Measurements from ENCODE around the gene CALR. TPM values are rescaled to one million over a fixed set of nuclear protein-coding genes. Genes with fewer than 3 reads are reported as not detected.
"Not testable (repeated sequence)": the region's sequence is repeated elsewhere in the genome, so short reads cannot be mapped to it uniquely, and the experiment has no call there.

The CALR gene
- total and polyA plus RNA-seq, 9 of the 15 experiments (the other 6 are each of a cell fraction or from before 2014, with no cell fraction given): 126 to 811 (median 642) TPM

DNA sequence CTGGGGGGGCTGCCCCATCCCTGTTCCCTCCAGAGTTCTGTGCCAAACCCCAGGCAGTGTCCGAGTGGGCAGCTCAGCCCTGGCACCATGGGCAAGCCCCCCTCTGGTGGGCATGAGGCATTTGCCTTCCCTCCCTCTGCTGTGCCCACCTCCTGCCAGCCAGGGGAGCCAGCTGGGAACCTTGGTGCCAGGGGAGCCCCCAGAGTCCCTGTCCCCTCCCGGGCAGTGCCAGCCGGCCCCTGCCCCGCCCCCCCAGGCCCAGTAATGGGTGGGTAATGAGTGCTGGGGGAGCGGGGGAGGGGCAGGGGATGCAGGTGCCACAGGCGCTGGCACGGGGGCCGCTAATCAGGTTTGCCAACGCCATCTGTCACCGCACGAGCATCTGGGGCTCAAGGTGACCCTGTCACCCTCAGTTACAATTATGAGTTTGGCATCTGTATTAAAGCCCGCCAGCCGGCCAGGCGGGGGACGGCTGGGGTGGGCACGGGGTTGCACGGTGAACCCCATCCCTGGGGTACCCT is 36.9 kb downstream of the CALR start:
- no peaks in the 10 kb centered on the region for H3K79me2 ChIP-seq (ENCODE audit: control insufficient read depth, insufficient read depth, low read length)
- WGBS (ENCODE audit: insufficient coverage, low coverage, missing lambda C conversion rate): 63% methylated on average over 5 of the region's 17 CpGs
- no peak overlapping the region for H2AFZ ChIP-seq (ENCODE audit: low read depth, low read length)
- H3K9me3 ChIP-seq (replicated peaks; ENCODE audit: control insufficient read depth, insufficient read depth, low read depth, low read length): no peaks in the 10 kb centered on the region
- H3K27me3 ChIP-seq (ENCODE audit: control insufficient read depth in 2 of 2, insufficient read depth in 2 of 2, low read length in 2 of 2): no peaks in the 10 kb centered on the region
- H3K4me1 ChIP-seq (replicated peaks in 1 of 2; ENCODE audit: control insufficient read depth in 2 of 2, insufficient read depth in 2 of 2, low read length in 2 of 2): peaks cover 8 to 45% of the 10 kb centered on the region in 2 experiments; a peak in 4 of 5 replicates
- ChIA-PET POLR2A (interaction anchor here (0.9 to 1.7 kb wide), 2 partner anchors 21 to 105 kb away, joined by 4 to 5 read pairs; no protein-coding TSS in a partner anchor), CTCF (ENCODE audit: low intra/inter-chr PET ratio) (no interaction called here)
- no peak for FAIRE-seq
- no peaks in the 10 kb centered on the region for H3K9me1 ChIP-seq (ENCODE audit: control insufficient read depth, insufficient read depth, low read length)
- peak overlapping the region in 1 of 2 experiments; percentile 90; a peak in 2 of 4 replicates for H3K9ac ChIP-seq (ENCODE audit: insufficient read depth in 1 of 2, low read depth in 2 of 2, low read length in 2 of 2)
- peak in 2 of 4 experiments; percentile 2 to 3 for DNase-seq (ENCODE audit: extremely low read depth in 1 of 4, low spot score in 3 of 4)
- H3K27ac ChIP-seq (ENCODE audit: extremely low read depth, low read depth, low read length): no peak overlapping the region
- 0 out of 2 replicates have a peak, but pooled peaks have one; percentile 20 for TF ChIP-seq RBFOX2 (IDR thresholded peaks at IDR 0.05; ENCODE audit: low read depth, low read length)
- no peak for TF ChIP-seq SRSF7 (optimal IDR thresholded peaks at IDR 0.05; ENCODE audit: low read depth, low read length)
- in situ Hi-C loops (cut with MboI): loop anchor here (5.0 to 10.0 kb wide), 2 partner anchors 117 to 450 kb away; no protein-coding TSS in a partner anchor
- H3K36me3 ChIP-seq (ENCODE audit: control insufficient read depth, insufficient read depth, low read length): no peaks in the 10 kb centered on the region
- no peak overlapping the region for H3K4me2 ChIP-seq (ENCODE audit: insufficient read depth, low read length)
- no TSS peak for BruUV-seq (replicated peaks)
- intact Hi-C loops (cut with micrococcal nuclease): loop anchor here (5.0 kb wide), 1 partner anchor 287 kb away; no protein-coding TSS in a partner anchor
- H3K4me3 ChIP-seq: no peak overlapping the region
- no peaks in the 10 kb centered on the region for H4K20me1 ChIP-seq (replicated peaks; ENCODE audit: control insufficient read depth, insufficient read depth, low read length)
- no peak for ATAC-seq

DNA sequence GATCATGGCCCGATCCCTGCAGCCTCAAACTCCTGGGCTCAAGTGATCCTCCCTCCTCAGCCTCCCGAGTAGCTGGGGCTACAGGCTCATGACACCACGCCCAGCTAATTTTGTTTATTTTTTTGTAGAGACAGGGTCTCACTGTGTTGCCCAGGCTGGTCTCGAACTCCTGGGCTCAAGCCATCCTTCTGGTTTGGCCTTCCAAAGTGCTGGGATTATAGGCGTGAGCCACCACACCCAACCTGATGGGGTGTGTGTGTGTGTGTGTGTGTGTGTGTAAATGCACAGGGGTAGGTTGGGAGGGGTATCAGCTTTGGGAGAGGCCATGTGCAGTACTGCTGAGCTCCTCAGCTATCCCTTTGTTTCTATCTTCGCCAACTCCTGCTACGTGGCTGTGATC is 37.7 kb downstream of the CALR start:
- H3K79me2 ChIP-seq (ENCODE audit: control insufficient read depth, insufficient read depth, low read length); H3K9me1 ChIP-seq (ENCODE audit: control insufficient read depth, insufficient read depth, low read length); FAIRE-seq; H3K36me3 ChIP-seq (ENCODE audit: control insufficient read depth, insufficient read depth, low read length); H3K9ac ChIP-seq (ENCODE audit: insufficient read depth in 1 of 2, low read depth in 2 of 2, low read length in 2 of 2); H3K27me3 ChIP-seq (ENCODE audit: control insufficient read depth in 2 of 2, insufficient read depth in 2 of 2, low read length in 2 of 2); H3K4me2 ChIP-seq (ENCODE audit: insufficient read depth, low read length); H4K20me1 ChIP-seq (replicated peaks; ENCODE audit: control insufficient read depth, insufficient read depth, low read length); H3K4me3 ChIP-seq; H3K27ac ChIP-seq (ENCODE audit: extremely low read depth, low read depth, low read length); BruUV-seq (replicated peaks); H3K9me3 ChIP-seq (replicated peaks; ENCODE audit: control insufficient read depth, insufficient read depth, low read depth, low read length); H2AFZ ChIP-seq (ENCODE audit: low read depth, low read length); ATAC-seq: not testable (repeated sequence)
- in situ Hi-C loops (cut with MboI) (loop anchor here (5.0 to 10.0 kb wide), 2 partner anchors 116 to 449 kb away; no protein-coding TSS in a partner anchor), intact Hi-C loops (cut with micrococcal nuclease) (loop anchor here (5.0 kb wide), 1 partner anchor 286 kb away; no protein-coding TSS in a partner anchor)
- POLR2A ChIA-PET: interaction anchor here (0.6 to 3.1 kb wide), 6 partner anchors 11 to 234 kb away, joined by 3 to 17 read pairs (median 4); no protein-coding TSS in a partner anchor
- H3K4me1 ChIP-seq (replicated peaks in 1 of 2; ENCODE audit: control insufficient read depth in 2 of 2, insufficient read depth in 2 of 2, low read length in 2 of 2): peaks cover 8 to 49% of the 10 kb centered on the region in 2 experiments; a peak in 4 of 5 replicates
- DNase-seq (ENCODE audit: extremely low read depth in 1 of 4, low spot score in 3 of 4): peak in 2 of 4 experiments; percentile 5 to 7
- peak; percentile 76 for TF ChIP-seq ZNF121 (CRISPR knock-in tag; conservative IDR thresholded peaks at IDR 0.05)
- CTCF ChIA-PET (ENCODE audit: low intra/inter-chr PET ratio): interaction anchor here (0.8 kb wide), 1 partner anchor 118 kb away, joined by 5 read pairs; no protein-coding TSS in a partner anchor
- whole genome bisulfite sequencing (ENCODE audit: insufficient coverage, low coverage, missing lambda C conversion rate): 40% methylated on average over 7 of the region's 7 CpGs
